ENCODE measurements around the gene CLDN5. TPM values are rescaled to one million over a fixed set of nuclear protein-coding genes. Genes with fewer than 3 reads are reported as not detected.

The CLDN5 gene
- total RNA-seq = not detected

DNA sequence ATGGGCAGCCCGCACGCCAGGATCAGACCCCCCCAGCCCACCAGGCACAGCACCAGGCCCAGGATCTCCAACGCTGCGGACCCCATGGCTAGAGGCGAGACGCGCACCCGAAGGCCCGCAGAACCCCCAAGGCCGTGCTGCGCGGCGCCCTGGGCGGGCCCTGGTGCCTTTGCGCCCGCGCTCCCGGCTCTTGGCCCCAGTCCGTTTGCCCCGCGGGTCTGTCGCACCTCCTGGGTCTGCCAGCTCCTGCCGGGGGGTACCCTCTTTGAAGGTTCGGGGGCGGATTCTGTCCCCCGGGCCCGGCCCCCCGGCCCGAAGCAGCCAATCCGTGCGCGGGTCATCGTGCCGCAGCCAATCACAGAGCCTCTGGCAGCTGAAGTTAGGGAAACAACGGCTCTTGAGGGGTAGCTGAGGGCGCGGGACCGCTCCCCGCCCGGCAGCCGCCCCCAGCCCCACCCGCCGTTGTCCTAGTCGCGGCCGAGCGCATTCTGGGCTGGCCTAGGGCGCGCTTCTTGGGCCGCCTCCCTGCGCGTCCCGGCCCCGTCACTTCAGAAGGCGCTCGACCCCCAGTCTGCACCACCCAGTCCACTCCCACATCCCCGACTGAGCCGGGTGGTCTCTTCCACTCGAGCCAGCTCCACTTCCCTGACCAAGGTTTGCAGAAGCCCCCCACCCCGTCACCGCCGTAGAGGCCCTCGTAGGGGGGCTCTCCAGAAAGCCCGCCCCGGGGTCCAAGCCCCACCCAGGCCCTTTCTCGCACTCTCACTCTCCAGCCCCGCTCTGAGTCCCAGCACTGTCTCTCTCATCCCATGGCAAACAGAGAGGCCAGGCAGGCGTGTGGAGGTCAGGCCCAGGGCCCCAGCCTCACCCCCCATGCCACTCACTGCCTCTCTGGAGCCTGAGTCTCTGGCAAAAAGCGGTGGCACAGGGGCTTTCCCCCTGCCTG, at the start of gene CLDN5:
CLDN5 (minus strand) TSS at position 241 of the 946 bp plus-strand sequence; CDS start at position 86, 155 bp downstream.
- no peak within 1 kb of the TSS for H3K27ac Mint-ChIP-seq
- no peaks in the 10 kb centered on the region for H3K36me3 Mint-ChIP-seq
- DNase-seq (ENCODE audit: low spot score in 2 of 2) (peak in 1 of 2 donors; percentile 31), ATAC-seq (peak; percentile 12 to 45)
- H3K9me3 Mint-ChIP-seq = no peaks in the 10 kb centered on the region

DNA sequence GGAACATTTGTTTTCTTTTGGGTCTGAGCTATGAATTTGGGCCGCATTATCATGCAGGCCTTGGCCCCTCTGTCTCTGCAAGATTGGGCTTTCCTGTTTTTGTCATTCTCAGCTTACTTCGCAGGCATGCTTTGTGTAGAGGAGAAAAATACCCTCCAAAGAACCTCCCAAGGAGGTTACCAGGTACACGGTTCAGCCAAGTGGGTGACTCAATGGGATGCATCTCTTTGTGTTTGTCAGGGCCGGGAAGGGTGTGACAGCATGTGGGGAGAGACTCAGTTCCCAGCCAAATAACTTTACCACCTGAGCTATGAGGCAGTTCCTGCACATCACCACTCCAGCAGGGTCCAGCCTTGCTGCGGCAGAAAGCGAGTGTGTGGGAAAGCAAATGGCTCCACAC, 47.8 kb upstream of the CLDN5 start:
- ATAC-seq (no peak), DNase-seq (ENCODE audit: low spot score in 2 of 2) (no peak)

GRCh38 chr22:19571207-19571795, 47.1 kb upstream of the CLDN5 start:
- ATAC-seq = no peak
- H3K36me3 Mint-ChIP-seq = no peaks in the 10 kb centered on the region
- no peaks in the 10 kb centered on the region for H3K9me3 Mint-ChIP-seq
- DNase-seq (ENCODE audit: low spot score in 2 of 2) = no peak
- no peak overlapping the region for H3K27ac Mint-ChIP-seq

More for the DNA sequence above, 47.8 kb upstream of the CLDN5 start:
- H3K9me3 Mint-ChIP-seq = no peaks in the 10 kb centered on the region
- H3K36me3 Mint-ChIP-seq = no peaks in the 10 kb centered on the region
- H3K27ac Mint-ChIP-seq = peak overlapping the region in 1 of 2 donors; percentile 11

DNA sequence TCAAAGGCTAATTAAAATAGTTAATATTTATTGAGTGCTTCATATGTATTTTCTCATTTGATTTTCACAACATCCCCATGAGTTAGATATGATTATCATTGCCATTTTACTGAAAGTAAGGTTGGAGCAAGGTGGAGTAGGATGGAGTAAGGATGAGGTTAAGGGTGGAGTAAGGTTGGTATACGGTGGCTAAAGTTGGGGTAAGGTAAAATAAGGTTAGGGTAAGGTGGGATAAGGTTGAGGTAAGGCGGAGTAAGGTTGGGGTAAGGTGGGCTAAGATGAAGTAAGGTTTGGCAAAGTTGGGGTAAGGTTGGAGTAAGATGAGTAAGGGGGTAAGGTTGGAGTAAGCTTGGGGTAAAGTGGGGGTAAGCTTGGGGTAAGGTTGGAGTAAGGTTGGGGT, 45.8 kb upstream of the CLDN5 start:
- H3K36me3 Mint-ChIP-seq = no peaks in the 10 kb centered on the region
- ATAC-seq (no peak), DNase-seq (ENCODE audit: low spot score in 2 of 2) (no peak)
- H3K9me3 Mint-ChIP-seq = no peaks in the 10 kb centered on the region
- no peak overlapping the region for H3K27ac Mint-ChIP-seq

DNA sequence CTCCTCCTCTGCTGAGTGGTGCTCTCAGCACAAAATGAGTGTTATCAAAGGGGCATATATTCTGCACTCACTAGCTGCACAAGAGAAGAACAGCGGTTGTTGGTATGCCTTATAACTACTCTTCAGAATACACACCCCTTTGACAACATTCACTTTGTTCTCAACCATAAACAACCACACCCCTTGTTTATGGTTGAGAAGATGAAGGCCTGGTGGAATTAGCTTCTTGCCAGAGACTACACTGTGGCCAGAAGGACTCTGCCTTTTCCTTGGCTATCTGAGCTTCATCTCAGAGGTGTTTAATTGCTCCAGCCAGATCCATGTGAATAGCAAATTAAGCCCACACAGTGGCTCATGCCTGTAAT, 45.0 kb upstream of the CLDN5 start:
- DNase-seq (ENCODE audit: low spot score in 2 of 2) (no peak), ATAC-seq (no peak)
- no peaks in the 10 kb centered on the region for H3K9me3 Mint-ChIP-seq
- H3K27ac Mint-ChIP-seq = peak overlapping the region in 1 of 2 donors; percentile 41
- no peaks in the 10 kb centered on the region for H3K36me3 Mint-ChIP-seq

GRCh38 chr22:19568337-19569275, 44.4 kb upstream of the CLDN5 start:
- Mint-ChIP-seq H3K9me3 (peaks cover 0 to 5% of the 10 kb centered on the region in 2 donors), H3K27ac (no peak overlapping the region), H3K36me3 (no peaks in the 10 kb centered on the region)
- DNase-seq (ENCODE audit: low spot score in 2 of 2) = no peak
- no peak for ATAC-seq

DNA sequence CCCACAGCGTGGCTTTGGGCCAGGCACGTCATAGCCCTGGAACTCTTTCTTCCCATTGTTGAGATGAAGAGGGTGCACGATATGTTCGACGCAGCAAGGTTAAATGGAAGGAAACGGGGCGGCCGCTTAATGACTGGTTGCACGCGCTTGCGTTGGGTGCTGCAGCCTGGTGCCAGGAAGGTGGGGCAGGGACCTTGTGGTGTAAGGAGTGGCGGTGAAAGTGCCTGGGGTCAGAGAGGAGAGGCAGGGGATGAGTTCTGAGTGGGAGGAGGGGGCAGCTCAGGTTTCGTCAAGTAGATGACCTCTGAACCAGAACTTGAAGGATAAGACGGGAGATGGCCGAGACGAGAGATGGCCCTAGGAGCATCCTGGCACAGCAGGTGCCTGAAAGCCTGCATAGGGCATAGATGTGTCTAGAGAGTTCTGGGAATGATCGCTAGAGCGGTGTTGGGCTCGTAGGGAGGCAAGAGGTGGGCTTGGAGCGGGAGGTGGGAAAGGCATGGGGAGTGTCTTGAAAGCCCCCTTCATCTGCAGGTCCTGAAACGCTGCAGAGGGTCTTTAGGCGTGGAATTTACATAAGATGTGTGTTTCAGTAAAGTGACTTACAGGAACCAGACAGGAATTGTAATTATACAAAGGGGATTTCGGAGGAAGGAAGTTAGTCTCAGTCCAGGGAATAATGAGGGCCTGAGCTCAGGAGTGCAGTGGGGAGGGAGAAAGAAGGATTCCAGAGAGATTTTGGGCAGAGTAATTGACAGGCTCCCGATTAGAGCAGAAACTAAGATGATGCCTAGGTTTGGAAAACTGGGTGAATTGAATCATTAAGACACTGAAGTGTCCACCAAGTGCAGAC, 43.2 kb upstream of the CLDN5 start:
- Mint-ChIP-seq H3K9me3 (peaks cover 0 to 5% of the 10 kb centered on the region in 2 donors), H3K27ac (no peak overlapping the region), H3K36me3 (no peaks in the 10 kb centered on the region)
- DNase-seq (ENCODE audit: low spot score in 2 of 2) (no peak), ATAC-seq (no peak)

GRCh38 chr22:19566279-19567156, 42.3 kb upstream of the CLDN5 start:
- no peak for DNase-seq (ENCODE audit: low spot score in 2 of 2)
- no peaks in the 10 kb centered on the region for H3K36me3 Mint-ChIP-seq
- H3K27ac Mint-ChIP-seq = no peak overlapping the region
- peaks cover 0 to 5% of the 10 kb centered on the region in 2 donors for H3K9me3 Mint-ChIP-seq
- no peak for ATAC-seq

DNA sequence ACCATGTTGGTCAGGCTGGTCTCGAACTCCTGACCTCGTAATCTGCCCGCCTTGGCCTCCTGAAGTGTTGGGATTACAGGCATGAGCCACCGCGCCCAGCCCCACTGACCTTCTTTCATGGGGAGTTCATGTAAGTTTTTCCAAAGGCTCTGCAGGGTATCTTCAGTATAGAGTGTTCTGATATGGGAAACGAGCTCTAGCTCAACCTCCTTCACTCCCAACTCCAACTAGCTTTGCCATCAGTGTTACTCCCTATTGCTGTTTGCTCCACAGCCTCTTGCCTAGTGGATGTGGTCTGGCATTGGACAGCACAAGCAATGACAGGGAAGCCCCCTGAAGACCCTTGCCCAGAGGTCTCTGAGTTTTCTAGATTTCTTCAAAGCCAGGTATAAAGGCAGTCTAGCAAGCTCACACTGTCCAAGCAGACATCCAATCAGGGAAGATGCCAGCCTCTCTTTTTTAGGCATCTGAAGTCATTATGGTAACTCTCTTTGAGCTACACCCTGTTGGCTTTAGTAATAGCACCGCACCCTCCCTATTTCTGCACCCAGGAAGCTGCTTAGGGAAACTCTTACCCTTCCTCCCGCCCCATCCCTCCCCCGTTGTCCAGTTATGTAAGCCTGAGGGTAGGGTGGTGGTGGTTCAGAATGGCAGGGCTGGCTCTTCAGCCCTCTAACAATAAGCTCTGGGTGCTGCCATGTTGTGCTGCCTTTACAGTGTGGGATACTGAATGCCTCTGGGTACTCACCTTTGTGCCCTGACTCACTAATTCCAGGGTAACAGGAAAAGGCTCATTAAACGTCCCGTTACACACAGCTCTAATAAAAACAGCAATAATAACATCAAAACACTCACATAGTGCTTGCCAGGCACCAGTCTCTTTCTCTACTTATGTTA, 41.4 kb upstream of the CLDN5 start:
- H3K36me3 Mint-ChIP-seq = no peaks in the 10 kb centered on the region
- DNase-seq (ENCODE audit: low spot score in 2 of 2) = no peak
- ATAC-seq = no peak
- H3K9me3 Mint-ChIP-seq = peaks cover 0 to 5% of the 10 kb centered on the region in 2 donors
- no peak overlapping the region for H3K27ac Mint-ChIP-seq

DNA sequence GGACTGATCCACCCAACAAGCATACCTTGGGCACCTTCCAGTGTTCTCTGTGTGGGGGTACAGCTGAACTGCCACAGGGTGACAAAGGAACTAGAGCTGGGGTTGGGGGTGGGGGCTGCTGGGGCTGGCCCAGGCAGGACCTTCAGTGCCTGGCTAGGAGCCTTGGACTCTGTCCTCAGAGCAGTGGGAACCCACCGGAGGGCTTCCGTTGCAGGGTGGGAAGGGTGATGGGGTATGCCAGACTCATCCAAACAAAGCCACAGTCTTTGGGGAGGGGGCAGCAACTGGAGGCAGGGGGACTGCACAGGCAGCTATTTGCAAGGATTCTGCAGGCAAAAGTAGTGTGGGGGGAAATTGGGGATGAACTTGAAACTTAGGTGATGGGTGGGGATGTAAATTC, 35.7 kb upstream of the CLDN5 start:
- Mint-ChIP-seq H3K36me3 (no peaks in the 10 kb centered on the region), H3K27ac (no peak overlapping the region), H3K9me3 (peaks cover 0 to 5% of the 10 kb centered on the region in 2 donors)
- DNase-seq (ENCODE audit: low spot score in 2 of 2) = no peak
- ATAC-seq = no peak

- no peak overlapping the region for H3K27ac Mint-ChIP-seq
- ATAC-seq = no peak
- H3K9me3 Mint-ChIP-seq = peaks cover 0 to 5% of the 10 kb centered on the region in 2 donors
- no peak for DNase-seq (ENCODE audit: low spot score in 2 of 2)
- H3K36me3 Mint-ChIP-seq = no peaks in the 10 kb centered on the region
These were observed 35.2 kb upstream of the CLDN5 start for GRCh38 chr22:19559324-19559811.

DNA sequence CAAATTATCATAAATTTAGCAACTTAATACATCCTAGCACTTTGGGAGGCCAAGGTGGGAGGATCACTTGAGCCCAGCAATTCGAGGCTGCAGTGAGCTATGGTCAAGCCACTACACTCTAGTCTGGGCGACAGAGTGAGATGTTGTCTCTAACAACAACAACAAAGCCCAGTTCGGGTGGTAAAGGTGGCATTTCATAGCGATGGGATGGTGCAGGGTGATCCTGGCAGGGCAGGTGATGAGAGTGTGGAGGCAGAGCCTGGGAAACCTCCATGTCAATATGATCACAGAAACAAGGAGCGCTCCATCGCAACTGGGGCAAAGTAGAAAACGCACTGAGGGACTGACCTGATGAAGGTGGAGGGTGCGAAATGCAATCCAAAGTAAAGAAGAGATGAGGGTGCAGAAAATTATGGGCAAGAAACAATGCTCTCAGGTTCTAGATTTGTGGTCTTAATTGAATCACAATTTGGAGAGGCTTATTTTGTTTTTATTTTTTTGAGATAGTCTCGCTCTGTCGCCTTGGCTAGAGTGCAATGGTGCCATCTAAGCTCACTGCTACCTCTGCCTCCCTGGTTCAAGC, 32.8 kb upstream of the CLDN5 start:
- DNase-seq (ENCODE audit: low spot score in 2 of 2) (no peak), ATAC-seq (no peak)
- Mint-ChIP-seq H3K27ac (no peak overlapping the region), H3K36me3 (no peaks in the 10 kb centered on the region), H3K9me3 (no peaks in the 10 kb centered on the region)

DNA sequence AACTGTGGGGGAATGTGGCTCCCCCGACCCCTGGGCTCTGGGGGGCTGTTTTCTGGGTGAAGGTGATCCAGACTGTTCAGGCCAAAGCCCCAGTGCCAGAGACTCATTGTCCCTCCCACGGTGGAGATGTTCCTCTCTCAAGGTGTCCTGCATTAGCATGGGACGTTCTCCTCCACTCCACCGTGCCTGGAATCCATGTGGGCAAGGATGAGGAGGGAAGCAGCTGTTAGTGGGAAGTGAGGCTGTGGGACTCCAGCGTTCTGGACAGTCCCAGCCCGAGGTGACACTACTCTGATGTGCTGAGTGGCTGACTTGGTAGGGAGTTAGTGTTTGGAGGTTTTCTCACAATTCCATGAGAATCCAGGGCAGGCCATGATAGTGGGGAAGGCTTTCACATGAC, 31.4 kb upstream of the CLDN5 start:
- Mint-ChIP-seq H3K9me3 (no peaks in the 10 kb centered on the region), H3K27ac (peak overlapping the region in 1 of 2 donors; percentile 60), H3K36me3 (no peaks in the 10 kb centered on the region)
- ATAC-seq = no peak
- DNase-seq (ENCODE audit: low spot score in 2 of 2) = no peak

- H3K36me3 Mint-ChIP-seq = no peaks in the 10 kb centered on the region
- no peaks in the 10 kb centered on the region for H3K9me3 Mint-ChIP-seq
These were observed 30.7 kb upstream of the CLDN5 start for GRCh38 chr22:19554834-19555404.

More at GRCh38 chr22:19554834-19555404, 30.7 kb upstream of the CLDN5 start:
- DNase-seq (ENCODE audit: low spot score in 2 of 2) (no peak), ATAC-seq (no peak)
- no peak overlapping the region for H3K27ac Mint-ChIP-seq
